ENCODE measurements around the gene TGM4.

The TGM4 gene

DNA sequence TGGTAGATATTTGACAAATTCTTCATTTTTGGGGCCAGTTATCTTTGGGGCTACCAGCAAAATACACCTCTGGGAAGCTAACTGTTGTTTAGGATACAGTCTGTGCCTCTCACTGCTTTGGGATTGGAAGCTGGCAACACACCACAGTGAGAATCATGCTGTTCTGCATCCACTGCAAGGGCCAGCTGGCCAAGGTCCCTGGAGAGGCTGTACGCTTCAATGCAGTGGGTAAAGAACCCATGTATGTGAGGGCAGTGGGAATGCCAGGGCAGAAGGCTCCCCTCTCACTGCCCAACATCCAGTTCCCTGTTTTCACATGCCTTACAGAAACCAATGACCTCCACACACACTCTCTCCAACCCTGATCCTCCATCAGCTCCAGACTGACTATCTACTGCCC lies 81.5 kb downstream of the TGM4 start:
- DNase-seq, result no peak

DNA sequence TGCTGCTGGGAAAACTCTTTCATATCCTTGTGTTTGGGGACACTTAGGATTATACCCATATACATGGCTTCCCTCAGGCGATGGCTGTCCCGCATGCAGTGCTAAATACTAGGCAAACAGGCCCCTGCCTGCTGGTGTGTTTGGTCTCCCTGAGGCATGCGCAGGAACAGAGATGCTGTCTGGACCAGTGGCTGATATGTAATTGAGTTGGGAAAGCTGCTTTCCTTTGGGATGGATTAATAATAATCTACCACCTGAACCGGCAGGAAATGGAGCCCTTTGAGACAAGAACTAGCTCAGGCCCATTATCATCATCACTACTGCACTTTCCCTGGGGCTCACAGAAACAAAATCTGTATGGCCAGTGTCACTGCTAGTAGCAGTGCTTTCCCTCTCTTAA lies 83.6 kb downstream of the TGM4 start:
- no peak for DNase-seq

GRCh38 chr3:44958386-44958785 lies 84.0 kb downstream of the TGM4 start:
- DNase-seq, result no peak

DNA sequence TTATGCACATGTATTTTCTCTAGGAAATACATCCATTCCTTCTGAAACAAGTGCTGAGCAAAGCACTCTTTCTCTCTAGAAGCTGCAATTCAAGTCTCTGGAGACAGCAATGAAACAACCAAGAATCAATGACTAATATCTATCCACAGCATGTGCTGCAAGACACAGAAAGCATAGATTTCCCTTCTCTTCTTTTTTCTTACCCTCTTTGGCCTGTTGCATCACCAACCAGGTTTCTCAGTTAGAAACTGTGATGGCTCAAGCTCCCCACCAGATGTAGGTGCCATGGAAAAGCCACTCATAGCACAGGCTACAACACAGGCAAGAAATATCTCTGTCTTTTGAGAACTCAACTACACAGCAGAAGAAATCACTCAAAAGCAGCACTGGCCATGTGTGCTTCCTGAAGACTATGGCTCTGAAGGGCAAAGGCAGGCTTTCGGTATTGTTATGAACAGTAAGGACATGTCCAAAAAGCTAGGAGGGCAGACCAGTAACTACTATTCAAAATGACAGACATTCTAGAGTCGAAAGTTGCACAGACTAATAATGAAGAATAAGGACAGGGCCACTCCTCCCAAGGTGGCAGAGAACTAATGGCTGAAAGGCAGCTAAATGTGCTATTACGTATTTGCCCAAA lies 86.1 kb downstream of the TGM4 start:
- DNase-seq, result no peak

- no peak for DNase-seq
Measured at GRCh38 chr3:44961888-44962287, 87.5 kb downstream of the TGM4 start.

GRCh38 chr3:44962621-44963393 lies 88.4 kb downstream of the TGM4 start:
- DNase-seq, result no peak

DNA sequence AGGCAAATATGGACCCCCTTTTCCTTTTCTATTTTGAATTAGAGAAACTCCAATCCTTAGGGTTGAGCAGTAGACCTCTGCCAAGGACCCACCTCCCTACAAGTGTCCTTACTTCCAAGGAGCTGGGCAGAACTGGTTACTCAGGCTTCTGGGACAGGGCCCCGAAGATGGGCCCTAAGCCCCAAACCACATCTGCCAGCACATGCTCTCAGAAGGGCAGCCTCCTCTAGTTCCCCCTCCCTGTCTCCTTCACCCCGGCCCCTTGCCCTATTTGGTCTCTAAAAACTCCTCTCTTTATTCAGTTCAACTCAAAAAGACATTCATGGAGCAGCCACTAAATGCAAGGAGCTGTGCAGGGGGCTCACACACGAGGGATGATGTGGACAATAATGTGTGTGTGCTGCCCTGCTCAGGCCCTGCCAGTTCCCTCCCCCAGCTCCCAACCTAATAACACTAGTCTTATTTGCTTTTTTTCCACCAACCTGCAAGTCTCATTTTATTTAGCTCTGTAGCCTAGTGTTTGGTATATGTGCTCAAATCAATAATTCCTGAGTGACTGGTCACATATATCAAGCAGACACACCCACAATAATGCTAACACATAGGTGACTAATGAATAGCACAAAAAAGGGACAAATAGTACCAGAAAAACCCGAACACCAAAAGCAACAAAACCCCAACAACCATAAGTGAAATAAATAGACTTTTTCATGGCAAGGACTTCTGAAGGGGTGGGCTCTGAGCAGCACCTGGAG lies 89.3 kb downstream of the TGM4 start:
- DNase-seq, result no peak

Data from fibroblast of skin of back (primary cell).